HG02884 (cell line): Measurements from ENCODE around the gene GDPGP1.
A peak's percentile ranks its signal among the peaks of the same experiment; 100 is the strongest.

Source experiments
- ATAC-seq: cut with Tn5 transposase; IDR thresholded peaks from one replicate; pipeline ENCODE4 v1.9.1; 2021; ENCODE audit warnings: mild to moderate bottlenecking, moderate library complexity; ENCODE audit not compliant: unreplicated experiment

Gene GDPGP1

DNA sequence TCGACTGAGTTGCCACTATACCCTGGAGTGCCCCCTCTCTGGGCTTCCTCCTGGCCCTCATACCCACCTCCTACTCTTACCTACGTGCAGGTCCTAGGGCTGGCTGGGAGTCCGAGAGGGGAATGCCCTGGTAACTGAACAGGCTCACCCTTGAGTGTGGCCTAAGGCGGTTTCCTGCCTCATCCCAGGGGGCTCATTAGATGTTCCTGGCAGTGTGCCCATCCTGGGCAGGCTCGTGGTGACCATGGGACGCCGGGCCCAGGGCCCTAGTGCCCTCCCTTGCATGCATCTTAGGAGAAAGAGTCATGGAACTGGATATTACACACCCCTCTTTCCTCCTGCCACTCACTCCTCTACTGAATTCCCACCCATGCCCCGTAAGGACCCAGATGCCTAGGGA is 30.1 kb upstream of the GDPGP1 start:
- no peak for ATAC-seq

DNA sequence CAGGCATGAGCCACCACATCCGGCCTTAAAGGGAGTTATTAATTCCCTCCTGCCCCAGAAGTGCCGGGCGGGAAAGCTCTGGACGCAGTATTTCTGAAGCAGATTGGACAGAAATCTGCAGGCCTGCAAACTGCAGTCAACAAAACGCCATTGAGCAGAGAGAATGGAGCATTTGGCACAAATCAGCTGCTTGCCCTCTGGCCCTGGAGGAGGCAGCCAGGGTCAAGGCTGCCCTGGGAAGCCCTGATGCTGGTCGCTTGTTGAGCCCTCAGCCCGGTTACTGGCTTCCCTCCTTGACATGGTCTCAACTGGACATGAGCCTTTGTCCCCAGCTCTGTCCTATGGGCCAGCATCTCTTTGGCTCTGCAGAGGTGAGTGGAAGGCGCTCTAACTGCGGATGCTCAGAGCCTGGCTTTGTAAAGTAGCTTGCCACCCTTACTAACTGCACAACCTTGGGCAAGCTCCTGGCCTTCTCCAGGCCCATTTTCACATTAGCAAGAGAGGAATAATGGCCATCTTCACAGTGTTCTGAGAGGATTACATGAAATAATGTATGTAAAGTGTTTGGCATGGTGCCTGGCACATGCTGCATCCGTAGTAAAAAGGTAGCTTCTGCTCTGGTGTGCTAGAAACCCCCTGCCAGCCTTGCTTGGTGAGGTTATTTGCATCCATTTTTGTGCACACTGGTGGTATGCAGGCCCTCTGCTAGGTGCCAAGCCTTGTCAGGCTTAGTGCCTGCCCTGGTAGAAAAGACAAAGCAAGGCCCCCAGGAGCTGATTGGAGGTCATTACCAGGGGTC is 28.8 kb upstream of the GDPGP1 start:
- ATAC-seq: no peak

DNA sequence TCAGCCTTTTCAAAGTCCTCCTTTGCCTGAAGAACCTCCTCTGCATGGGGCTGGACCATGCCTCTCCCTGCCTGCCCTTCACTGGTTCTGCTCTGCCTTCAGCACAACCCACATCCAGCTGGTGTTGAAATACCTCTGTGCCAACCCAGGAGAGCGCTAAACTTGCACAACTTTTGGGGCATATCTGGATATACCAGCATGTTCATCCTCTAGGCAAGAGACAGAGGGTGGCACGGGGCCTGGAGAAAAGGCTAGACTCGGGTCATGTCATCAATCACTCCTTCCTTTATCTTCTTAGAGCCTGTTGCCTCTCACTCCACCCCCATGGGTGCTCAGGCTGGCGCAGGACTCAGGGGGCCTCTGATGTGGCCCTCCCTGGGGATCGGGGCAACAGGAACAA is 28.1 kb upstream of the GDPGP1 start:
- ATAC-seq: no peak

DNA sequence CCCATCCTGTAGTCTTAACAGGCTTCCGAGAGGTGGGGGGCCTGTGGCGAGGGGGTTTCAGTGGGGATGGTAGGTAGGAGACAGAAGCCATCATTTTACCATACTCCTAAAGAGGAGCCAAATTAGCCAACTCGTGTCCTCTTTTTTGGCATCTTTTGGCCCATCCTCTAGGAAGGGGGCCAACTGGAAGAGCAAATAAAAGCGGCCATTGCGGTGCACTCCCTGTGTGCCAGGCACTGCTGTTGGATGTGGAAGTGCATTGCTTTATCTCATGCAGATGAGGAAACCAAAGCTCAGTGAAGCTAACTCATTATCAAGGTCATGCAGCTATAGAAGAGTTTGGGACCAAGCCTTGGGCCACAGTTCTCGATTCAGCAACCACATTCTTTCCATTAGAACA is 26.8 kb upstream of the GDPGP1 start:
- no peak for ATAC-seq

DNA sequence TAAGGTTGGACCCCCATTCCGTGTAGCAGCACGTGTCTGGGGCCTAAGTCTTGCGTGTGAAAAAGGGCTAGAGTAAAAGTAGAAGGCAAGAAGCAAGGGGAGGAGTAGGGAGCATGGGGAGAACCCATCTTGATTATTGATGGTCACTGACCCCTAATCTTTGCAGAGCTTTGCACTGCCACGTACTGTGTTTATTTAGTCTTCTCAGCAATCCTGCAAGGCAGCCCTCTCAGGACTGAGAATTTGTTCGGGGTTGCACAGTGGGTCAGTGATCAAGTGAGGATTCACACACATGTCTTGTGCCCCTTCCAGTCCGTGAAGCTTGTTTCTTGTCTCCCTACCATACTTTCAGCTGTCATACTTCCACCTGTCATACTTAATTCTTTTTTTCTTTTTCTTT is 25.7 kb upstream of the GDPGP1 start:
- ATAC-seq: no peak

- ATAC-seq: peak; percentile 66
These were observed 24.4 kb upstream of the GDPGP1 start for GRCh38 chr15:90209591-90209990.

GRCh38 chr15:90210593-90210992 is 23.4 kb upstream of the GDPGP1 start:
- no peak for ATAC-seq

- no peak for ATAC-seq
These were observed 23.0 kb upstream of the GDPGP1 start for GRCh38 chr15:90211009-90211408.

GRCh38 chr15:90211440-90212143 is 22.4 kb upstream of the GDPGP1 start:
- no peak for ATAC-seq

- ATAC-seq: no peak
These were observed 21.5 kb upstream of the GDPGP1 start for GRCh38 chr15:90212221-90213098.

DNA sequence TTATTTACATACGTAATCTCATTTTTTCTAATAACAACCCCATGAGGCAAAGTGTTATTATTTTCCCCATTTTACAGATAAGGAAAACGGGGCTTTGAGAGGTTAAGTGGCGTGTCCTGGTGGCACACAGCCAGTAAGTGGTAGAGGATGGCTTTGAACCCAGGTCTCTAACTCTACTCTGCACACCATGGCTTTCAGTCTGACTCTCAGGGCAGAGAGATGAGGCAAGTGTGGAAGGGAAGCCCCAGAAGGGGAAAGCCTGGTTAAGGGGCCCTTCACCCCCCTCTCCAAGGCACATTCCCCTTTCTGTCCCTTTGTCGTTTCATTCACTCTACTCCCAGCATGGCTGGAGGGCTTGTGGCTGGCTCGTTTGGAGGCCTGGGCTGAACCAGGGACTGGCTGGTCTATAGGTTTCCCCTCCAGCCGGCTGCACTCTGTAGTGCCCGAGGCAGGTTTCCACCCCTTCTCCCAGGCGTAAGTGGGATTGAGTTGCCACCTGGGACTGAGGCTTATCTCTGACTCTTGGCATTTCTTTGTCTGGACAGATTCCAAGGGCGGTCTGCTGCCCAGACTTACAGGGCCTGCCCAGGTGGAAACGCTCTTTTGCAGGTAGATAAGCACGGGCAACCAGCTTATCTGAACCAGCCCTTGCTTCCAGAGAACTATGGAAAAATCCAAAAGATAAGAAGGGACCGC is 20.7 kb upstream of the GDPGP1 start:
- no peak for ATAC-seq

DNA sequence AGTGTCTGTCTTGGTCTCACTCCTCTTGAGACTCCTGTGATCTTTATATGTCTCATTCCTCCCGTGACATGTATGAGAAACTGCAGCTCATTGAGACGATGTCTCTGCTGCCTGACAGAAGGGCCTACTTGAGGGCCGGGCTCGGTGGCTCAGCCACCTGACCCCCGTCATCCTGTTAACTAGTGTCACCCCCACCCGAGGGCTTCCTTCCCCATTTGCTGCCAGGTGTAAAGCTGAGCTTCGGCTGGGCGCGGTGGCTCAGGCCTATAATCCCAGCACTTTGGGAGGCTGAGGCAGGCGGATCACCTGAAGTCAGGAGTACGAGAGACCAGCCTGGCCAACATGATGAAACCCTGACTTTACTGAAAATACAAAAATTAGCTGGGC is 20.2 kb upstream of the GDPGP1 start:
- no peak for ATAC-seq

GRCh38 chr15:90214553-90215196 is 19.3 kb upstream of the GDPGP1 start:
- ATAC-seq: no peak

DNA sequence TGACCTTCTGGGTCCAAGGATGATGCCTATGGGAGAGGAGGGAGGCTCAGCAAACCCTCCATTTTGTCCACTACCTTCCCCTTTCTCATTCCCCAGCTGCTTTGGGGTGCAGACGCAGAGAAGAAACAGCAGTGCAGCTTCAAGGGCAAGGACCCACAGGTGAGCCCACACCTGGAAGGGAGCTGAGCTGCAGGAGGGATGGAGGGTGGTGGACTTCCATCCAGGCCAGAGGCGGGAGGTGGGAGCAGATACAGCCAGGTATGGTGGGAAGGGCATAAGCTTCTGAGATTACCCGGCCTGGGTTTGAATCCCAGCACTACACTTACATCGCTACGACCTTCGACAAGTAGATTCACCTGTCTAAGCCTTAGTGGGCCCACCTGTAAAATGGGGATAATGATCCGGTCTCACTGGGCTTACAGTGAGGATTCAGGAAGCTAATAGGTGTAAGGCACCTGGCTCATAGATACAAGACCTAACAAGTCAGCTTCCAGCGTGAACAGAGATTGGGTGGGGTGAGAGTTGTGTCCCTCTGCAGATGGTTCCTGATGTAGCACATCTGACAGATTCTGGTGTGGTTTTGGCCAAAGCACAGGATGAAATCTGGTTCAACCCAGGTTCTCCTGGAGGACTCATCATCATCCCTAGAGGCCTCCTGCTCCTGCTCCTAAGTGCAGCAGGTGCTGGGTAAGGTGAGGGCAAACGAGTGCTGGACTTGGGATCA is 16.2 kb upstream of the GDPGP1 start:
- no peak for ATAC-seq

- no peak for ATAC-seq
These were observed 14.4 kb upstream of the GDPGP1 start for GRCh38 chr15:90219421-90220141.

GRCh38 chr15:90221246-90221900 is 12.6 kb upstream of the GDPGP1 start:
- no peak for ATAC-seq

DNA sequence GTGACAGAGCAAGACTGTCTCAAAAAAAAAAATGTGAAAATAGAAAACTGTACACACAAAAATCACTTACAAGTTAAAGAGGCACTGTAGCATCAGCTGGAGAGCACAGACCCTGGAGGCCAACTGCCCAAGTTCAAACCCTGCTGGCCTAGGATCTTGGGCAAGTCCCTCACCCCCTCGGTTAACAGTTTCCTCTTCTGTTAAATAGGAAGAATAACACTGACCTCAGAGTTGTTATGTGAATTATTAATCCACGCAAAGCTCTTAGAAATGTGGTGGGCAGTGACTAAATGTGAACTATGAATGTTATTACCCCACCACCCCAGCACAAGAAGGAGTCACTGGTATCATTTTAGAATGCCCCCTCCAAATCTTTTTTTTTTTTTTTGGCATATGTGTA is 11.5 kb upstream of the GDPGP1 start:
- no peak for ATAC-seq

- ATAC-seq: no peak
These were observed 10.4 kb upstream of the GDPGP1 start for GRCh38 chr15:90223441-90224165.
